ENCODE results near the gene ARHGEF17.

Gene ARHGEF17

GRCh38 chr11:73412308-73412707 is 104.2 kb downstream of the ARHGEF17 start:
- no peak for DNase-seq (ENCODE audit: low read depth)

GRCh38 chr11:73413256-73413655 is 105.2 kb downstream of the ARHGEF17 start:
- no peak for DNase-seq (ENCODE audit: low read depth)

- DNase-seq (ENCODE audit: low read depth) = no peak
Measured at GRCh38 chr11:73414977-73415651, 107.0 kb downstream of the ARHGEF17 start.

- DNase-seq (ENCODE audit: low read depth) = peak; percentile 62
Measured at GRCh38 chr11:73415854-73416615, 108.0 kb downstream of the ARHGEF17 start.

- peak; percentile 31 for DNase-seq (ENCODE audit: low read depth)
Measured at GRCh38 chr11:73416786-73417185, 108.7 kb downstream of the ARHGEF17 start.

Measured in HS-5 (cell line).